ENCODE data around the gene SLC25A1.
"Not testable (repeated sequence)": the region's sequence is repeated elsewhere in the genome, so short reads cannot be mapped to it uniquely, and the experiment has no call there.

SLC25A1 gene

GRCh38 chr22:19166421-19166820 lies 12.1 kb downstream of the SLC25A1 start:
- DNase-seq (ENCODE audit: low read depth), result no peak

DNA sequence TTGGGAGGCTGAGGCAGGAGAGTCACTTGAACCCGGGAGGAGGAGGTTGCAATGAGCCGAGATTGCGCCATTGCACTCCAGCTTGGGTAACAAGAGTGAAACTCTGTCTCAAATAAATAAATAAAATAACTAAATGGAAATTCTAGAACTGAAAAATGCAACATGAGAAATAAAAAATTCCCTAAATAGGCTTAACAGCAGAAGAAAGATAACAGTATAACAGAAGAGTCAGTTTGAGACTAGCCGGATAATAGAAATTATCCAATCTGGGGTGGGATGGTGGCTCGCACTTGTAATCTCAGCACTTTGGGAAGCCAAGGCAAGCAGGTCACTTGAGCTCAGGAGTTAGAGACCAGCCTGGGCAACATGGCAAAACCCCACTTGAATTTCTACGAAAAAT lies 14.1 kb downstream of the SLC25A1 start:
- DNase-seq (ENCODE audit: low read depth), result no peak

DNA sequence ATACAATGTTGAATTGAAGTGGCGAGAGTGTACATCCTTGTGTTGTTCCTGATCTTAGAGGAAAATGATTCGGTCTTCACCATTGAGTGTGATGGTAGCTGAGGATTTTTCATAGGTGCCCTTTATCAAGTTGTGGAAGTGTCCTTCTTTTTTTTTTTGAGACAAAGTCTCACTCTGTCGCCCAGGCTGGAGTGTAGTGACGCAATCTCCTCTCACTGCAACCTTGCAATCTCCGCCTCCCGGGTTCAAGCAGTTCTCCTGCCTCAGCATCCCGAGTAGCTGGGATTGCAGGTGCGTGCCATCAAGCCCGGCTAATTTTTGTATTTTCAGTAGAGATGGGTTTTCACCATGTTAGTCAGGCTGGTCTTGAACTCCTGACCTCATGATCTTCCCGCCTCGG lies 19.9 kb downstream of the SLC25A1 start:
- DNase-seq (ENCODE audit: low read depth), result not testable (repeated sequence)

DNA sequence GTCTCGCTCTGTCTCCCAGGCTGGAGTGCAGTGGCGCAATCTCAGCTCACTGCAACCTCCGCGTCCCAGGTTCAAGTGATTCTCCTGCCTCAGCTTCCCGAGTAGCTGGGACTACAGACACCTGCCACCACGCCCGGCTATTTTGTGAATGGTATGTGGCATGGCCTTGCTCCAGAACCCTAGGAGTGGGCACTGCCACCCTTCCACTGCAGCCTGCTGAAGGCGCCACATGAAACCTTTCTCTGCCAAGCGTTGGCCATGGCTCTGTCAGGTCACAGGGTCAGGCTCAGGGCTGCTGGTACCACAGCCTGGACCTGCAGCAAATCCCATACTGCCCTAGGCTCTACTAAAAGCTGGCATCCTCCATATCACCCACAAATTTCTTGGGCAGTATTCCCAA lies 22.4 kb downstream of the SLC25A1 start:
- DNase-seq (ENCODE audit: low read depth), result not testable (repeated sequence)

- DNase-seq (ENCODE audit: low read depth), result no peak
Observed at GRCh38 chr22:19152942-19153883, 25.3 kb downstream of the SLC25A1 start.

- DNase-seq (ENCODE audit: low read depth), result no peak
Observed at GRCh38 chr22:19151329-19152191, 27.0 kb downstream of the SLC25A1 start.

DNA sequence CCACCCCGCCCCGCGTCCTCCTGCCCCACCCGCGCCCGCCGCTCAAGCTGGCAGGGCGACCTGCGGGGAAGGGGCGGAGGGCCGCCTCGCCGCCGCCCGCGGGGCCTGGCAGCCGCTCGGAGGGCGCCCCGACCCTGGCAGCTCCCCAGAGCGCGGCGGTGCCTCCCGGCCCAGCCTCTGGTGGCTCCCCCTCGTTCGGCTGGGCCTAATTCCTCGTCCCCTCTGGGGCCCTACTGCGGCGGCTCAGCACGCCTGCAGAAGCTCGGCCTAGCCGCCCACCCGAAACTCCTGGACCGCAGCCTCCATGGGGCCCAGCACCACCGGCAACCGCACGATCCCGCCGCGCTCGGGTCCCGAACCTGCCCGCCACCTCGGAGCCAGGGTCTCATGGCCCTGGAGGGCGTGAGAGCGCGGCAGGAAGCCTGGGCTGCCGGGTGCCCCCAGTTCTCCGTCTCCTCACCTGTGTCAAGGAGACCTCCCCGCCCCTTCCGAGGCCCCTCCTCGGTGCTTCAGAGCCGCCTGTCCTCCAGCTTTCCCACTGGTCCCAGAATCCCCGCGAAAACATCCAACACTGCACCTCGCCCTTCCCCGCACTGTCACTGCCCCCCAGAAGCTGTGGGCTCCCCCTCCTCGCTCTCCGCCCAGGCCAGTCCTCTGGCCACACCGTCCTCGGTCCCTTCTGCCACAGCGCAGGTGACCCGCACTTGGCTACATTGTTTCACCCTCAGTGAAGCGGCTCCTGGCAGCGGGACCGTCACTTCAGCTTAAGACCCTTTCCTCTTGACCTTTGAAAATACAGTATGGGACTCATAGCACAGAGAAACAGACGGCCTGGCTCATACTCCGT lies 27.8 kb downstream of the SLC25A1 start:
- no peak for DNase-seq (ENCODE audit: low read depth)

GRCh38 chr22:19149991-19150390 lies 28.5 kb downstream of the SLC25A1 start, which contains the start of gene GSC2:
Gene GSC2 (minus strand): TSS chr22:19150292. CDS start chr22:19150283, 9 bp downstream.
- DNase-seq (ENCODE audit: low read depth), result no peak

GRCh38 chr22:19149047-19149883 lies 29.3 kb downstream of the SLC25A1 start:
- DNase-seq (ENCODE audit: low read depth), result no peak

- no peak for DNase-seq (ENCODE audit: low read depth)
Observed at GRCh38 chr22:19148417-19149046, 30.0 kb downstream of the SLC25A1 start.

- DNase-seq (ENCODE audit: low read depth), result no peak
Observed at GRCh38 chr22:19147195-19147780, 31.2 kb downstream of the SLC25A1 start.

- DNase-seq (ENCODE audit: low read depth), result no peak
Observed at GRCh38 chr22:19146215-19146968, 32.1 kb downstream of the SLC25A1 start.

GRCh38 chr22:19143967-19144400 lies 34.6 kb downstream of the SLC25A1 start:
- no peak for DNase-seq (ENCODE audit: low read depth)

DNA sequence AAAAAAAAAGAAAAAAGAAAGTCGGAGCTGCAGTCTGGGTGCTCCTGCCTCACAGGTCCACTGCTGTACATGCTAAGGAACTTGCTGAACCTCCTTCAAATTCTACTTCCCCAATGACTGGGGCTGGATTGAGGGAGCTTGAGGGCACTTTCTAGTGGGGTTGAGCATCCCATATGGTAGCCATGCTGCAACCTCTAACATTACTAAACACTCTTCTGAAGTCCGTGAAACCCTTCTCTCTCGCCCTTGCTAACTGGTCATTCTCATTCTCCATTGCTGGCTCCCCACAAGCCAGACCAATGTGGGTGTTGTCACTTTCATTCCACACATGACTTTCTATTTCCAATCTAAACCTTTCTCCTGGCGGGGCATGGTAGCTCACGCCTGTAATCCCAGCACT lies 35.3 kb downstream of the SLC25A1 start:
- no peak for DNase-seq (ENCODE audit: low read depth)

DNA sequence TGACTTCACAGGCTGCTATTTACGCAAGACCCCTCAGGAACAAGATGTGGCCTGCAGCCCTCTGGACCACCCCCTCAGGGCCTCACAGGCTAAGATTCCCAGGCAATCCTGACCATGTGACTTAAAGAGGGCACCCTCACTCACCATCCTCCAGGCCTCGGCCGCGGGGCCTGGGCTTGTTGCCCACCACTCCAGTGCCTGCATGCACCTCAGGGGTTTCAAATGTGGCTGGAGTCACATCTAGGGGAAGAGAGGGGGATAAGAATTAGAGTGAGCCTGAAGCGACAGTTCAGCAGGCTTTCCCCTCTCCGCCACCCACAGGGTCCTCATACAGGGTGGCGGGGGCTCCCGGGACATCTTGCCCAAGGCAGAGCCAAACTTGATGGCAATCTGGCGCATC lies 36.1 kb downstream of the SLC25A1 start:
- no peak for DNase-seq (ENCODE audit: low read depth)

DNA sequence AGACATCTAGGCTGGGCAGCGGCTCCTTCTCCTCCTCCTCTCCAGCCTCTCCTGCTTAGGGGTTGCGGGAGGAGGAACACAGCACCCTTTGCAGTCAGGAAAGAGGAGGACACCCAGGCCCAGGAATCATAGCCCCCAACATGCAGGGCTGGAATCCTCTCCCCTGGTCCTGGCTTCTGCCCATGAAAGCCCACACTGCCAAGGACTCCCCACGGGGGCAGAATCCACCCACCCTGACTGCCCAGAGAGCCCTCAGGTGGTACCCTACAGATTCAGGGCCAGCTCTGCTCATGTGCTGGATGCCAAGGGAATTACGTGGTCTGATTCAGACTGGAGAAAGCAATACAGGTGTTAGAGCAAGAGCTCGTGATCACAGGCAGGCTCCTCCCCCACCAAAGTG lies 38.6 kb downstream of the SLC25A1 start:
- DNase-seq (ENCODE audit: low read depth), result no peak

DNA sequence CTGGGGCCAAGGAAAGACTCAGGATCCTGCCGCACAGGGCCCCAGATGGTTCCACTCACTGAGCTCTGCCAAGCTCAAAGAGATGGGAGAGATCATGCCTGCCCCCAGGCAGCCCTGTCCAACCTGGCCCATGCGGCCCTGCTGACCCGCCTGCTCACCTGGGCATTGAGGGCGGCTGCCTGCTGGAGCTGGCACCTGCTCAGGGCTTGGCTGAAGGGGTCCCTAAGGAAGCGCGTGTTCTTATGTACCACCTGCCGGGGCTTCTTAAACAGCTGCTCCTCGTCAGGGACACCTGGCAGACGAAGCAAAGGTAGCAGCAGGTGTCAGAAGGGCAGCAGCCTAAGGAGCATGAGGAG lies 39.6 kb downstream of the SLC25A1 start:
- DNase-seq (ENCODE audit: low read depth), result no peak

DNA sequence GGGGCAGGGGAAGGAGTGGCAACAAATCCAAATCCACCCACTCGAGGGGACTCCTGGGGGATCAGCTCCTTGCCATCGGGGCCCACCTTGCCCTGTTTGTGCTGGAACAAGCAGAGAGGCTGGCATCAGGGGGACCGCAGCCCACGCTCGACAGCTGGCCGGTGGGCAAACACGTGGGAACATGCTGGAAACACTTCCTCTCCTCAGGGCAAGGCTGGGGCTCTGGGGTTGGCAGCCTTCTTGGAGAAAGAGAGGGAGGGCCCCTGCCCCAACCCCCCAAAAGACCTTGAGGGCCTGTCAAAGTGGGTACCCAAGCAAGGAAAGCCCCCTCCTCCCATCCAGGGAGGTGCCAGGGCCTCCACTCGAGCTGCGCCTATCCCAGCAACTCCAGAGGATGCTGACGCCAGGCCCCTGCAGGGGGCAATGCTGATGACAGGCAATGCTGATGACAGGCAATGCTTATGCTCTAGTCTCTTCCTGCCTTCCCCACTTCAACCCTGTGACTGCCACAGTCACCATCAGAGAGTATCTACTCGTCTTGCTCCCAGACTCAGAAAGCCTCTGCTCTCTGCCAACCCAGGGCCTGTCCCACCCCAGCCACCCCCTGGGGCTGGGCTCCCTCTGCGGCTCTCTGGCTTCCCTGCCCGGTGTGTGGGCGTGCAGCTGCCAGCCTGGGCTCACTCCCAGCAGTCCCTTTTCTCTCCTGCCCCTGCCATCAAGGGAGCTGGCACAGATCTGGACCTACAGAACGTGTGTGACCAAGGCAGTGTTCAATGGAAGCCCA lies 40.1 kb downstream of the SLC25A1 start:
- DNase-seq (ENCODE audit: low read depth), result no peak
